ENCODE measurements around the gene FANCF.
"Not testable (repeated sequence)": the region's sequence is repeated elsewhere in the genome, so short reads cannot be mapped to it uniquely, and the experiment has no call there.

FANCF gene

DNA sequence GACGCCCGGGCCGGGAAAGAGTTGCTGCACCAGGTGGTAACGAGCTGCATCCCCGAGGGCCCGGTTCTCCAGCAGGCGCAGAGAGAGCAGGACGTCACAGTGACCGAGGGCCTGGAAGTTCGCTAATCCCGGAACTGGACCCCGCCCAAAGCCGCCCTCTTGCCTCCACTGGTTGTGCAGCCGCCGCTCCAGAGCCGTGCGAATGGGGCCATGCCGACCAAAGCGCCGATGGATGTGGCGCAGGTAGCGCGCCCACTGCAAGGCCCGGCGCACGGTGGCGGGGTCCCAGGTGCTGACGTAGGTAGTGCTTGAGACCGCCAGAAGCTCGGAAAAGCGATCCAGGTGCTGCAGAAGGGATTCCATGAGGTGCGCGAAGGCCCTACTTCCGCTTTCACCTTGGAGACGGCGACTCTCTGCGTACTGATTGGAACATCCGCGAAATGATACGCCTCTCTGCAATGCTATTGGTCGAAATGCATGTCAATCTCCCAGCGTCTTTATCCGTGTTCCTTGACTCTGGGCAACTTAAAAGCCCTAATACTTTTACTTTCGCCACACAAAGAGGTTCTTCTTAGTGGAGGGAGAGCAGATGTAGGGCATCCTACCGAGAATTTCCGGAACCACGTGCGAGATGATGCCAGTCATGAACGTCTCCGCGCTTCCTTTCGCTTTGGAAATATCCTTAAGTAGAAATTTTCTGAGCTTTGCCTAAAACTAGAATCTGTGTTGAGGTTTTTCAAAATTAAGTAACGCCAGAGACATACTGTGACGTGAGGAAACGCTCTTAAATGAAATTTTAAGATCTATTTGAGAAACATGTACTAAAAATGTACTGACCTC, at the start of gene FANCF:
Gene FANCF, minus strand, starts transcription at position 376 of the 840 bp plus-strand sequence. Its CDS starts 13 bp downstream, at position 363.
- peak; percentile 70 to 89 (median 77) for DNase-seq

DNA sequence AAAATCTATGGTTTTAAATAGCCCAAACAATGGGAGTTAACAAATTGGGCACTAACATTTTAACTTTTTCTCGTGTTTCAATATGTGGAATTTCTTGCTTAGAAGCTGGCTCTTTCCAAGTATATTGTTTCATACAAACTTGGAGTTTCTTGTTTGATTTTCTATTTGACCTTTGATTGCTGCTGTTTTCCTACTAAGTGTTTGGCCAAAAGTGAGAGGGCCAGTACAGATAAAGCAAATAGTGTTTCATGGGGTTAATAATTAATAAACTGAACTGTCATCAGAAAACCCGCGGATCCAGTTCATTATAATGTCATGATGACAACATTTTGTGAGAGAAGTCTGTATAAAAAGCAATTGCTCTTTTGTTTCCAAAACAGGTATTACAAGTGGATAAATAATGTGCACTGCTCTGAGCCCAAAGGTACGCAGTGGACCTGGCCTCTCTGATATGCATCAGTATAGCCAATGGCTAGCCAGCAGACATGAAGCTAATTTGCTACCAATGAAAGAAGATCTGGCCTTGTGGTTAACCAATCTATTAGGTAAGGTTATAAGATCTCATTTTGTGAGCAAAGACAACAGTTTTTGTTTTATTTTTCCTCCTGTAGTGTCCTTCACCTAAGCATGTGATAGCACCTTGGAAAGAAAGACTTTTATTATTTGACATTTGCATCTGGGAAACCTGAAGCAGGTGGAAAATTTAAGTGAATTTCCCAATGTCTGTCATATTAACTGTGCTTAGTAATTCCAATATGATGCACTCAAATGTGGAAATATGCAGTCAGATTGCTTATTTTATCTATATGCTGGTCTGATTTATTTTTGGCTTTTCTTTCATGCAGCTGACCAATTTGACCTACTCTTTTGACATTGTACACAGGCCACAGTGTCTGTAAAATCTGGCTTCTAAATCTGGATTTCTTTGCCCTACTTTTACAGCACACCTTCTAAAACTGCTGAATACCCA, 49.1 kb upstream of the FANCF start:
- no peak for DNase-seq

DNA sequence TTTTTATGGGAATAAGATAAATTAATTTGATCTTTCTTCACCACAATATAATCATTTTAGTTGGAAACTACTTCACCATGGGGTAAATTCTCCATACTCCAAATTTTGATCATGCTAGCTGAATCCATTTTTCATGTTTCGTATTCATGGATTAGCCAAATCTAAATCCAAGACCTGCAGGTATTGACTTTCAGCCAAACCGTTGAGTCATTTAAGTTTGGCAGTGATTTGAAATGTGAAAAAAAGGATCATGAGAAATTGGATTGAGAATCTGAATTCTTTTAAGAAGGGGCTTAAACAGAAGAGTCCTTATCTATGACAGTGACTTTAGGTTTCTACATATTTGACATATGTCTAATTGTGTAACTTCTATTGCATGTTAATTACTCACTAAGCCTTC, 46.1 kb upstream of the FANCF start:
- no peak for DNase-seq

DNA sequence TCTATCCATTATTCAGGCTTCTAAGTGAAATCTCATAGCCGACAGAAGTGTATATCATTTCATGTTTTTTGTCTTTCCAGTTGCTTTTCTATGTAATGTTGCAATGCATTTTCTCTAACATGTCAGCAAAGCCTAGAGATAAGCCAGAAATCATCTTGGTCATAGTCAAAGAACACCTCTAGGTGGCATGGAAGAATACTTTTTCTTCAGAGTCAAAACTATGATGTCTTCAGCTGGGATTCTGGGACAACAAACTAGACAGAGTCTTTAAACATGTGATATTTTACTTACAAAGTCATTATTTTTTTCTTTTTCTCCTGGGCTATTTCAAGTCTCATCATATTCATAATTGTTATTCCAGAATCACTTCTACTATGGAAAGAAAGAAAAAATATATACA, 45.2 kb upstream of the FANCF start:
- DNase-seq, result no peak

DNA sequence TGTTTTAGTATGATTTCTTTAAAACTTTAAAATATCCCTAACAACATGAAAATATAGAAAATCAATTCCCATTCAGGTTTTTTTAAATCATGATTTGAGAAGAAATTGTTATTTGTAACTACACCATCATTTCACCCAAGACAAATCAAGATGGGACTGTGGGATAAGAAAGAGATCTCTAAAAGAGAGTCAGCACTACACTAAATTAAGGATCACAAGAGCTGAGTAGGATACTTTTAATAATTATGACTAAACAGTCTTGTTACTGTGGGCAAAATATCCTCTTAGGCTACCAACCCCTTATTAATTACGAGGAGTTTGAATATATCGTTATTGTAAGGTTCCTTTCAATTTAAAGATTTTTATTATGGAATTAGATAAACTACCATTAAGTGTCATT, 43.7 kb upstream of the FANCF start:
- DNase-seq, result no peak

DNA sequence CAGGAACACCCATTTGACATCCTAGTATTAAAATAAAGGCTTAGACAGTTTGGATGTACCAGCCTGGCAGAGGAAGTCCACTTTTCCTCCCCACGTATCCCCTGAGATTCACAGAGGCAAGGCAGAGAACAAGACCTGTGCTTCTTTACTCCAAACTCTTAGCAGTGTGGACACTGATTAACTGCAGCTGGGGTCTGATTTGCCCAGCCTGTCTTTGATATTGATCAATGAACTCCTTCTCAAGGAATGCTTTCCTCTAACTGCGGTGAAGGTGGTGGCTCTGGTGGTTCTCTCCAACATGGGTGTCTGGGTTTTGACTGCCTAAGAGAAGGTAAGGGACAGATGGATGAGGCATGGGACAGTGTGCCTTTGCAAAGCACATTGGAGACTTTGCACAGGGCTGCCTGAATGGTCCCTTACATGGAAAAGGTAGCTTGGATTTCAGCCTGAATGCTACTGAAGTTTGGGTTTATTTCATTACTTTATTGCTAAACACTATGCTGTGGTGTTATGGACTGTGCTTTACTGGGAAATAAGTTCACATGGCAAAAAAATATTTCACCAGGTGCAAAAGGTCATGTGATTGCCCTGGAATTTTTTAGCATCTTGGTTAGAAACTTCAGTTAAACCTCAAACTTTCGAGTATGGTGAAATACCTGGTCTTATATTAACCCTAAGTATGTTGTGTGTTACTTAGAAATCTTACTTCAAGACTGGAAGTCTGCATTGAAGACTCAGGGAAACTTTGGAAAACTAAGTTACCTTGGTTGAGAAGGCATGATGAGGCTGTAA, 42.6 kb upstream of the FANCF start:
- DNase-seq, result no peak

GRCh38 chr11:22666688-22667439, 41.2 kb upstream of the FANCF start:
- no peak for DNase-seq

- no peak for DNase-seq
These were observed 40.7 kb upstream of the FANCF start, which contains the start of gene GAS2 for GRCh38 chr11:22666325-22666687. TSS of gene GAS2 (plus strand) at chr11:22666611. CDS start at chr11:22674870, 8,259 bp downstream.

- DNase-seq, result no peak
These were observed 34.2 kb upstream of the FANCF start for GRCh38 chr11:22659783-22660182.

DNA sequence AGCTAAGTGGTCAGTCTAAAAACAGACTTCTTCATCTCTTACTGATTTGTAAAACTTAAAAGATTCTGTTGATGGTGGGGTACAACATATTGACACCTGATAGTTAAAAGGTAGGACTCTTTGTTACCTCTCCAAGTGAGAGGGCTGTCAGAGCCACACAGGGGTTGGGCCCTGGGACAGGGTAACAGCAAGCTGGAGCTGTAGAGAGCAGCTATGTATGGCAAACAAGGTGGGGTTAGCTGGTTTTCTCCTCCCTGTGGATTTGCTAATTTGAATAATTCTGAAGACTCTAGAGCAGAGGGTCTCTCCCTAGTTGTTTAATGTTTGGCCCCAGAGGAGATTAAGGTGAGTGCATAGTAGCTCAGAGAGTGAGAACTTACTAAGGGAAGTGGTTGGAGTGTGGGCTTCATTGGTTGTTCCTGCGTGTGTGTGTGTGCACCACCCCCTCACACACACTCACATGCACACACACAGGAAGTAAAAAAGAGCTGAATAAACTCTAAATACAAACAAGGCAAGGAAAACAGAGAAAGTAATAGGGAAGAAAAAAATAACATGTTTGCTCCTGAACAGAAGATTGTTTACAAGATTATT, 31.6 kb upstream of the FANCF start:
- no peak for DNase-seq

- DNase-seq, result no peak
These were observed 30.5 kb upstream of the FANCF start for GRCh38 chr11:22656130-22656529.

DNA sequence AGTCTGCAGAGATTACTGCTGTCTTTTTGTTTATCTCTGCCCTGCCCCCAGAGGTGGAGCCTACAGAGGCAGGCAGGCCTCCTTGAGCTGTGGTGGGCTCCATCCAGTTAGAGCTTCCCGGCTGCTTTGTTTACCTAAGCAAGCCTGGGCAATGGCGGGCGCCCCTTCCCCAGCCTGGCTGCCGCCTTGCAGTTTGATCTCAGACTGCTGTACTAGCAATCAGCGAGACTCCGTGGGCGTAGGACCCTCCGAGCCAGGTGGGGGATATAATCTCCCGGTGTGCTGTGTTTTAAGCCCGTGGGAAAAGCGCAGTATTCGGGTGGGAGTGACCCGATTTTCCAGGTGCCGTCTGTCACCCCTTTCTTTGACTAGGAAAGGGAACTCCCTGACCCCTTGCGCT, 26.7 kb upstream of the FANCF start:
- not testable (repeated sequence) for DNase-seq

DNA sequence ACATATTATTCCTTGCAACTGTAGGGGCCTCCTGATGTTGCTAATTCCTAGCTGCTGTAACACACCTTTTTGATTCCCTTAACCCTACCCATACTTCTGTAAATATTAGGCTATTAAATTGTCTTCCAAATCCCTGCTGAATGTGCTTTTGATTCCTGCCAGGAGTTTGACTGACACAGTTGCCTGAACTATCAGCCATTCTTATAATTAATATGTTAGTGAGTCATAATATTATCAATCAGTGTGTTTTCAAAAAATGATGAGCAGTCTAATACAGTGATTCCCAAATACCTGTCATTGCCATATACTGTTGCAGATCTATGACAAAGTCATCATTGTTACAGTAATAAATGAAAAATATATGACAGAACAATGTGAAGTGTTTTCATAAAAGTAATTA, 15.9 kb upstream of the FANCF start:
- no peak for DNase-seq

DNA sequence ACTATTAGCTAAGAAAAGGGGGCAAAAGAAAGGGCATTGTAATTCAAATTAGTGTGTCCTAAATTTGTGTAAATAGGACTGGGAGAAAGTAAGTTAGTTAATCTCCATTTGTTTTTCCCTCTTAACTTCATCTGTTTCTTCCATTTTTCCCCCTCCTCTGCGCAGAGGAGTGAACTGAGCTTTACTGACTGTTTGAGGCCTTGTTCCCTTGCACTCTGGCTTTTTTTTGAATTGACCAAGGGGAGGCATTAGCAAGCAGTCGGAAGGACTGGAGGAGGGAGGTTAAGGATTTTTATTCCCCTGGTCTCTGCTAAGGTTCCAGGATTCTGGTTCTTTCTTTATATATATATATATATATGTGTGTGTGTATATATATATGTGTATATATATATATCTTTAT, 15.2 kb upstream of the FANCF start:
- DNase-seq, result no peak

DNA sequence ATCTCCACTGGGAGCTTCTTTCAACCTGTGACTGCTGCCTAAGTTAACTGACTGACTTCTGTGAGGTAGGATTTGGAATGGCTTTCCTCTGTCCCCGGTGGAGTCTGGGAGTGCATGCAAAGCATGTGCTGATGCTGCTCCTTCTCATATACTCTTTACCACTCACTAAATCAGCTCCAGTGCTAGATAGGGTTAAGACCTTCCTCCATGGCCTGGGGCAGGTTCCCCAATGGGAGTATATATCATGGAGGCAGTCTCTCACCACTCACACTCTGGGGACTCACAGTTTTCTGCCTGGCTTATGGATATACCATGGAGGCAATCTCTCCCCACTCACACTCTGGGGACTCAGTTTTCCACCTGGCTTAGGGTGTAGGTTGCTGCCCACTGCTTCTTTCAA, 10.1 kb upstream of the FANCF start:
- no peak for DNase-seq

- no peak for DNase-seq
These were observed 9.4 kb upstream of the FANCF start for GRCh38 chr11:22634897-22635629.

GRCh38 chr11:22633354-22633902, 7.8 kb upstream of the FANCF start:
- no peak for DNase-seq

DNA sequence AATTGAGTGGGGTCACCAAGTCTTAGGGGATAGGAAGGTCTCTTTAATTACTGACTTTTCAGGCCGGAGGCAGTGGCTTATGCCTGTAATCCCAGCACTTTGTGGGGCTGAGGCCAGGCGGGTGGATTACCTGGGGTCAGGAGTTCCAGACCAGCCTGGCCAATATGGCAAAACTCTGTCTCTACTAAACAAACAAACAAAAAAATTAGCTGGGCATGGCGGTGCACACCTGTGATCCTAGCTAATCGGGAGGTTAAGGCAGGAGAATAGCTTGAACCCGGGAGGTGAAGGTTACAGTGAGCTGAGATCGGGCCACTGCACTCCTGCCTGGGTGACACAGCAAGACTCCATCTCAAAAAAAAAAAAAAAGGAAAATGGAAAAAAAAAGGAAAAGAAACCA, 1.8 kb upstream of the FANCF start:
- no peak for DNase-seq

GRCh38 chr11:22626573-22627239, 1.1 kb upstream of the FANCF start:
- DNase-seq, result no peak

All from activated CD4-positive, CD25-positive, alpha-beta regulatory T cell (primary cell).